ENCODE results near the gene IGSF10.
A peak's percentile ranks its signal among the peaks of the same experiment; 100 is the strongest.

The IGSF10 gene

GRCh38 chr3:151445273-151446001 is 15.4 kb downstream of the IGSF10 start:
- no peak overlapping the region for H3K4me3 ChIP-seq (replicated peaks; ENCODE audit: low read depth, low read length)
- peak; percentile 90 for DNase-seq (ENCODE audit: low read depth)
- TF ChIP-seq, protein P1, sequence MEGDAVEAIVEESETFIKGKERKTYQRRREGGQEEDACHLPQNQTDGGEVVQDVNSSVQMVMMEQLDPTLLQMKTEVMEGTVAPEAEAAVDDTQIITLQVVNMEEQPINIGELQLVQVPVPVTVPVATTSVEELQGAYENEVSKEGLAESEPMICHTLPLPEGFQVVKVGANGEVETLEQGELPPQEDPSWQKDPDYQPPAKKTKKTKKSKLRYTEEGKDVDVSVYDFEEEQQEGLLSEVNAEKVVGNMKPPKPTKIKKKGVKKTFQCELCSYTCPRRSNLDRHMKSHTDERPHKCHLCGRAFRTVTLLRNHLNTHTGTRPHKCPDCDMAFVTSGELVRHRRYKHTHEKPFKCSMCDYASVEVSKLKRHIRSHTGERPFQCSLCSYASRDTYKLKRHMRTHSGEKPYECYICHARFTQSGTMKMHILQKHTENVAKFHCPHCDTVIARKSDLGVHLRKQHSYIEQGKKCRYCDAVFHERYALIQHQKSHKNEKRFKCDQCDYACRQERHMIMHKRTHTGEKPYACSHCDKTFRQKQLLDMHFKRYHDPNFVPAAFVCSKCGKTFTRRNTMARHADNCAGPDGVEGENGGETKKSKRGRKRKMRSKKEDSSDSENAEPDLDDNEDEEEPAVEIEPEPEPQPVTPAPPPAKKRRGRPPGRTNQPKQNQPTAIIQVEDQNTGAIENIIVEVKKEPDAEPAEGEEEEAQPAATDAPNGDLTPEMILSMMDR (IDR thresholded peaks at IDR 0.05; ENCODE audit: low read length, missing control alignments): no peak

DNA sequence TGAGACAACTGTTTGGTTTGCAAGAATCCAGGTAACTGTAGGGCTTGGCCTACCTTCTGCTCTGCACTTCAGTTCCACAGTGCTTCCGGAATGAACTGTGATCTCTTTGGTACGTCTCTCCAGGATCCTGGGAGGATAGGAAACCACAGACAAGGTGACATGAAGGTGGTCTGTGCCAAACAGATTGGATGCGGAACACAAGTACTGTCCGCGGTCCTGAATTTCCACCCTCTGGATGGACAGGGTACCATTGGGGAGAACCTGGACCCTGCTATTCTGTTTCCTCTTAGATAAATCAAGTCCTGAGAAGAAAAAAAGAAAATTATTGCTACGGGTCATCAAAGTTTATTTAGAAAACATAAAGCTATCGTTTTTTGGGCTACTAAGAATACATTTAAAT is 17.3 kb downstream of the IGSF10 start:
- no peak overlapping the region for H3K4me3 ChIP-seq (replicated peaks; ENCODE audit: low read depth, low read length)
- DNase-seq (ENCODE audit: low read depth): peak; percentile 23
- TF ChIP-seq, protein P1 (IDR thresholded peaks at IDR 0.05; ENCODE audit: low read length, missing control alignments): no peak

DNA sequence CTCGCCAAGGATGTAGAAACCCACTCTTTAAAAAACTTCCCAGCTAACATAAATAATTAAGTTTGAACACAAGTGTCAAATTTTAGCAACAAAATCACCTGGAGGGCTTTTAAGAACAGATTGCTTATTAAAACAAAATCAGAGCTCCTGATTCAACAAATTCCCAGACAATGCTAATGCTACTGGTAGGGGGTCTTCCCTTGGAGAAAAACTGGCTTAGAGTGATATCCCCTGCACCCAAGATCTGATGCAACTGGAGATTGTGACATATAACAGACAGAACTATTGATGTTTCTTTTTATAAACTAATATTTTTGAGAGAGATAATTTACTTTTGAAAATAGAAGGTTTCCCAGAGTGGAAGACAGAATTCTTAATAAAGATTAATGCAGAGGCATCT is 19.9 kb downstream of the IGSF10 start:
- no peak for DNase-seq (ENCODE audit: low read depth)
- H3K4me3 ChIP-seq (replicated peaks; ENCODE audit: low read depth, low read length): no peak overlapping the region
- TF ChIP-seq, protein P1 (IDR thresholded peaks at IDR 0.05; ENCODE audit: low read length, missing control alignments): no peak

- H3K4me3 ChIP-seq (replicated peaks; ENCODE audit: low read depth, low read length): no peak overlapping the region
- TF ChIP-seq, protein P1 (IDR thresholded peaks at IDR 0.05; ENCODE audit: low read length, missing control alignments): peak; percentile 78
- DNase-seq (ENCODE audit: low read depth): peak; percentile 88
These were observed 21.2 kb downstream of the IGSF10 start for GRCh38 chr3:151439652-151440125.

DNA sequence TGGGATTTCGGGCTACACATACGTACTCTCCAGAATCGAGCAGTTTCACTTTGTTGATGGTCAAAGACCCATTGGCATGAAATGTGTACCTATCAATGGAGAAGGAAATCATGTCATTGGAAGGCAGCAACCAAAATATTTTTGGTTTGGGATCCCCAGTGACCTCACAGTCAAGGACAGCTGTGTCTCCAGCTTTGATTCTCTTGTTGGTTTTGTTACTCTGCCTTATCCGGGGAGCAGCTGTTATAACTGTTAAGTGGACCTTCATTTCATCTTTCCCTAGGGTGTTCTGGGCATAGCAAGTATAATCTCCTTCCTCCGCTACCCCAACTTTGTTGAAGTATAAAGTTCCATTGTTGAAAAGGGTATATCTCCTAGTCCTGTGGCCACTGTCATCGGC is 23.0 kb downstream of the IGSF10 start:
- TF ChIP-seq, protein P1 (IDR thresholded peaks at IDR 0.05; ENCODE audit: low read length, missing control alignments): no peak

DNA sequence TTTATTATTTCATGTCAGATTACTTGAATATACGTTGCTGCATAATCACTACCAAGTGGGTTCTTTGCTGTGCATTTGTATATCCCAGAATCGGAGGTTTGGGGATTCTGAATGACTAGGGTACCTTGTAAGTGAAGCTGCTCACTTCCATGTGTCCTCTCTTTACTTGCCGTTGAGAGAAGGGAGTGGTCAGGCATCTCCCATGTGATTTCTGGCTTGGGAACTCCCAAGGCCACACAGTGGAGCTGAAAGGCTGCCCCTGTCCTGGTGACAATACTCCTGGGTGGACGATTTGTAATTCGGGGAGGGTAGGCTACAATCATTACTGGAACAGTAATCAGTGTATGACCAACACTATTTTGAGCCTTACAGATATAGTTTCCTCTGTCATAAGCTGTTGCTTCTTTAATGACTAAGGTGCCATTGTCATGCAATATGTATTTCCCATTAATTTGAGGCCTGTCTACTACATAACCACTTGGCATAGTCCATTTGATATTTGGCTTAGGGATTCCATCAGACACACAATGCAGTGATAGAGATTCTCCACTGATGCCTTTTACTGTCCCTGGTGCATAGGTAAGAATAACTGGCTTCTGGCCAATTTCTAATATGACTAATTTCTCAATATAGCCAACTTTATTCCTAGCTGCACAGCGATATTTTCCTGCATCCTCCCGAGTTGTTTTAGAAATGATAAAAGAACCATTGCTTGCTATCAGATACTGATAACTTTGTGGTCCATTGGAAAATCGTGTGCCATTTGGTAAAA is 24.0 kb downstream of the IGSF10 start:
- DNase-seq (ENCODE audit: low read depth): no peak
- H3K4me3 ChIP-seq (replicated peaks; ENCODE audit: low read depth, low read length): no peak overlapping the region
- TF ChIP-seq, protein P1 (IDR thresholded peaks at IDR 0.05; ENCODE audit: low read length, missing control alignments): no peak

More for the DNA sequence above, 23.0 kb downstream of the IGSF10 start:
- no peak overlapping the region for H3K4me3 ChIP-seq (replicated peaks; ENCODE audit: low read depth, low read length)
- no peak for DNase-seq (ENCODE audit: low read depth)
